Right lobe of liver (tissue), 4 donors: Measurements from ENCODE around the gene TFF1.

ENCODE experiments used
- CTCF ChIP-seq, 4 donors: fragments of 200-600 bp in 3 of 4; fragments of 450-650 bp in 1 of 4; IDR thresholded peaks; one replicate each; pipeline versions ENCODE4 v1.5.1 to v1.8.0; 2016 to 2022; ENCODE audit warnings: antibody characterized with exemption in 4 of 4, mild to moderate bottlenecking in 2 of 4
- POLR2A ChIP-seq: fragments of 450-650 bp; IDR thresholded peaks from one replicate; pipeline ENCODE4 v1.6.1; 2017; ENCODE audit warnings: antibody characterized with exemption, mild to moderate bottlenecking
- donor health status: DM: no; HTN: no; CAD: no.
- donor health status: DM: no; HTN: no; CAD: no.
- donor health status: DM: no; HTN: yes; CAD: no.

GRCh38 chr21:42316891-42317290 is 49.4 kb downstream of the TFF1 start:
- no peak for TF ChIP-seq CTCF (IDR thresholded peaks at IDR 0.05)
- TF ChIP-seq POLR2A = no peak
